Common myeloid progenitor, CD34-positive (primary cell): ENCODE measurements around the gene GNB1L.

Experiments used
- CTCF ChIA-PET: fragments of 350-600 bp; sonication (Branson Sonifier 250); formaldehyde crosslinking; loops from one replicate; lab custom pipeline; 2021; ENCODE audit warnings: antibody characterized with exemption; lab: Charles Lee
- POLR2A ChIA-PET: fragments of 350-600 bp; sonication (Branson Sonifier 250); formaldehyde crosslinking; loops from one replicate; lab custom pipeline; 2021; ENCODE audit warnings: antibody characterized with exemption; lab: Charles Lee
- DNase-seq, 3 donors: peaks; one replicate each; pipeline versions ENCODE4 v3.0.0 to v3.0.0-alpha.2; 2013
- H3K27ac ChIP-seq, 2 experiments: 1 replicate in 1 of 2; 2 replicates in 1 of 2; pipeline ENCODE4 v1.7.0; 2013; ENCODE audit warnings: inconsistent platforms in 2 of 2, low read length in 2 of 2, mild to moderate bottlenecking in 2 of 2, low read depth in 1 of 2, moderate library complexity in 1 of 2; ENCODE audit not compliant: severe bottlenecking in 2 of 2, insufficient read depth in 1 of 2, poor library complexity in 1 of 2
- H3K27me3 ChIP-seq, 5 experiments: replicated peaks in 2 of 5; 1 replicate in 3 of 5; 2 replicates in 2 of 5; pipeline versions ENCODE4 v1.6.1 to v1.7.0; 2013; ENCODE audit warnings: low read length in 4 of 5, mild to moderate bottlenecking in 2 of 5, moderate library complexity in 2 of 5, inconsistent platforms in 1 of 5; ENCODE audit not compliant: insufficient read depth in 5 of 5, control insufficient read depth in 4 of 5
- H3K36me3 ChIP-seq, 4 experiments: 1 replicate in 2 of 4; 2 replicates in 2 of 4; pipeline versions ENCODE4 v1.6.1 to v1.7.0; 2013; ENCODE audit warnings: low read length in 3 of 4, control low read depth in 1 of 4, mild to moderate bottlenecking in 1 of 4; ENCODE audit not compliant: control insufficient read depth in 4 of 4, insufficient read depth in 4 of 4
- H3K4me1 ChIP-seq, 4 experiments: 1 replicate in 3 of 4; 2 replicates in 1 of 4; pipeline versions ENCODE4 v1.6.1 to v1.7.1; 2013; ENCODE audit warnings: low read length in 3 of 4, mild to moderate bottlenecking in 3 of 4, control low read depth in 1 of 4, inconsistent platforms in 1 of 4, moderate library complexity in 1 of 4; ENCODE audit not compliant: control insufficient read depth in 4 of 4, insufficient read depth in 4 of 4; ENCODE audit errors: control extremely low read depth in 1 of 4
- H3K4me3 ChIP-seq, 7 experiments: 1 replicate in 4 of 7; 2 replicates in 3 of 7; pipeline versions ENCODE4 v1.5.1 to v1.7.0; 2013; ENCODE audit warnings: mild to moderate bottlenecking in 7 of 7, low read length in 6 of 7, moderate library complexity in 6 of 7, inconsistent platforms in 2 of 7, low read depth in 2 of 7, control low read depth in 1 of 7; ENCODE audit not compliant: insufficient read depth in 4 of 7, control insufficient read depth in 1 of 7; ENCODE audit errors: extremely low read depth in 1 of 7
- H3K9me3 ChIP-seq, 5 experiments: 1 replicate in 4 of 5; 2 replicates in 1 of 5; pipeline versions ENCODE4 v1.6.1 to v1.7.1; 2013; ENCODE audit warnings: low read length in 4 of 5, mild to moderate bottlenecking in 2 of 5, inconsistent platforms in 1 of 5, low read depth in 1 of 5, moderate library complexity in 1 of 5; ENCODE audit not compliant: control insufficient read depth in 4 of 5, insufficient read depth in 2 of 5; ENCODE audit errors: control extremely low read depth in 1 of 5
- WGBS: methylation state at CpG from one replicate; pipeline ENCODE4 v1.1.5; 2013; ENCODE audit not compliant: insufficient coverage; 5-methylcytosine and 5-hydroxymethylcytosine counted together

GNB1L gene

DNA sequence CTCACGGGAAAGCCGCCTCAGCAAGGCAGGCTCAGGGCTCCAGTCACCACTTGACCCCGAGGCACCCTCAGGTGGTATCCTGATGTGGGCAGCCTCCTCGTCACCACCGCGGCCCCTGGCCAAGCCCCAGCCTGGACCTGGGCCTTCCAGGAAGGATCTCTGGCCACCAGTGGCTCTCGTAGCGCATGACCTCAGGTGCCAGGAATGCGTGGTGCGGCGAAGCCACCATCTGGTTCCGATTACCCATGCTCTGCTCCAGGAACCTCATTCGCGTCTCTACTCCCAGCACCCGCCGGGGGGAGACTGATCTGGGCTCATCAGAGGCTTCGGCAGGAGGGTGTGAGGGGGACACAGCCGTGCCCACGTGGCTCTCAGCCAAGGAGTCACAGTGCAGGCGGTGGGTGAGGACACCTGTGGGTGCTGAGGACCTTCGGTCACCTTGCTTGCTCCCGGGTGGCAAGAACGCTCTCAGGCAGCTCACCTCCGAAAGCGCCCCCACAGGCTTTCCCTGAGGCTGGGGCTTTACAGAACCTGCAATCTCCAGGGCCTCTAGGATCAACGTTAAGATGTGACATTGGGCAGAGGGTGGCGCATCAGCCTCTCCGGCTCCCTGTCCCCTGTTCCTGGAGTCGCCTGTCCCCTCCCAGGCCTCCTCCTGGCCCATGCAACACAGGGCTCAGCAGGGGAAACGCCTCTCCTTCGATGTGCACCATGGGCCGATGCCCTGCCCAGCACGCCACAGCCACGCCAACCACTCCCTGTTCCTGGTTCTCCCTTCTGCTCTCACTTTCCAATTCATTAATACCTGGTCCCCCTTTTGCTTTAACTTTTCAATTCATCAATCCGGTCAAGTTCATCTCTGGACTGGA is 55.1 kb downstream of the GNB1L start:
- ChIA-PET POLR2A (no interaction called here), CTCF (interaction anchor here (1.4 to 1.6 kb wide), 2 partner anchors 7 to 86 kb away, joined by 3 to 4 read pairs; no protein-coding TSS in a partner anchor)
- H3K27me3 ChIP-seq, result no peaks in the 10 kb centered on the region
- H3K27ac ChIP-seq, result no peak overlapping the region
- no peaks in the 10 kb centered on the region for H3K4me1 ChIP-seq
- peaks cover 0 to 14% (median 2%) of the 10 kb centered on the region in 4 experiments for H3K36me3 ChIP-seq
- 95% methylated on average over 35 of the region's 35 CpGs for WGBS
- no peaks in the 10 kb centered on the region for H3K9me3 ChIP-seq
- DNase-seq, result no peak
- no peak overlapping the region for H3K4me3 ChIP-seq

- H3K27ac ChIP-seq, result no peak overlapping the region
- no peak overlapping the region for H3K4me3 ChIP-seq
- DNase-seq, result no peak
- POLR2A ChIA-PET, result no interaction called here
- CTCF ChIA-PET, result no interaction called here
- H3K4me1 ChIP-seq, result no peaks in the 10 kb centered on the region
- peaks cover 0 to 2% (median 0%) of the 10 kb centered on the region in 5 experiments for H3K9me3 ChIP-seq
- 93% methylated on average over 6 of the region's 9 CpGs for WGBS
- no peaks in the 10 kb centered on the region for H3K27me3 ChIP-seq
- peaks cover 0 to 14% (median 2%) of the 10 kb centered on the region in 4 experiments for H3K36me3 ChIP-seq
Observed at GRCh38 chr22:19798891-19799293, 55.8 kb downstream of the GNB1L start.

DNA sequence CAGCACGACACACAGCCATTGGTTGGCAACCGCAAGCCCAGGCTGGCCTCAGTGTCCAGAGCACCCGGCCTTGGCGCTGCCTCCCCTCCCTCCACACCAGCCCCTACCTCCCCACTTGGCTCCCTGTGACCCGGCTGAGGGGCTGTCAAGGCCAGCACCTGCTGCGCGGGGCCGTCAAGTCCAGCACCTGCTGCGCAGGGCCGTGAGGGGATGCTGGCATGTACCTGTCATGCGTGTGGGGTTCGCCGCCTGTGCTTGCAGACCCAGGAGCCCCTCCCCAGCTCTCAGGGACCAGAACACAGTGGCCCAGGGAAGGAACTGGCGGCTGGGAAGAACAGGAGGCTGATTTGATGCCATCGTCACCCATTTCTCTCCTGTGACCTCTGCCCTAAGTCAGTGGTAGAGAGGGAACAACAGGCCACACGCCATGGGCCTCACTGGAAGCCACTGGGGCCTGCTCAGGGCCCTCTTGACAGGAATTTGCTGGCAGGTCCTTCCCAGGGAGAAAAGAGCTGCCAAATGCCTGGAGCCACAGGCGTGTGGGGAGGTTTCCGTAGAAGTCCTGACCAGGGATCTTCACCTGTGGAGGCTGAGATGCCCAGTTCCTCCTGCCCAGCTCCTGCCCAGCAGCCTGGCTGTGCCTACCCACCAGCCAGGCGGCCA is 56.5 kb downstream of the GNB1L start:
- CTCF ChIA-PET, result interaction anchor here (1.0 kb wide), 1 partner anchor 19 kb away, joined by 3 read pairs; no protein-coding TSS in a partner anchor
- H3K4me3 ChIP-seq, result no peak overlapping the region
- WGBS, result 98% methylated on average over 15 of the region's 19 CpGs
- H3K27me3 ChIP-seq, result no peaks in the 10 kb centered on the region
- H3K9me3 ChIP-seq, result peaks cover 0 to 3% (median under 1%) of the 10 kb centered on the region in 5 experiments
- H3K36me3 ChIP-seq, result peaks cover 0 to 14% (median 2%) of the 10 kb centered on the region in 4 experiments
- H3K4me1 ChIP-seq, result no peaks in the 10 kb centered on the region
- POLR2A ChIA-PET, result no interaction called here
- DNase-seq, result no peak
- no peak overlapping the region for H3K27ac ChIP-seq

- DNase-seq, result no peak
- Histone ChIP-seq H3K27ac (no peak overlapping the region), H3K27me3 (no peaks in the 10 kb centered on the region), H3K9me3 (peaks cover 0 to 5% (median 1%) of the 10 kb centered on the region in 5 experiments), H3K4me1 (no peaks in the 10 kb centered on the region), H3K4me3 (no peak overlapping the region), H3K36me3 (peaks cover 0 to 13% (median 2%) of the 10 kb centered on the region in 4 experiments)
- POLR2A ChIA-PET, result no interaction called here
- CTCF ChIA-PET, result interaction anchor here (1.0 kb wide), 1 partner anchor 19 kb away, joined by 3 read pairs; no protein-coding TSS in a partner anchor
- WGBS, result 90% methylated on average over 20 of the region's 24 CpGs
Observed at GRCh38 chr22:19797086-19798002, 57.3 kb downstream of the GNB1L start.

- no peaks in the 10 kb centered on the region for H3K27me3 ChIP-seq
- peaks cover 0 to 15% (median 7%) of the 10 kb centered on the region in 4 experiments for H3K36me3 ChIP-seq
- no peak for DNase-seq
- H3K4me1 ChIP-seq, result no peaks in the 10 kb centered on the region
- peaks cover 1 to 17% (median 8%) of the 10 kb centered on the region in 5 experiments for H3K9me3 ChIP-seq
- 94% methylated on average over 5 of the region's 7 CpGs for WGBS
- ChIA-PET POLR2A (no interaction called here), CTCF (no interaction called here)
- no peak overlapping the region for H3K27ac ChIP-seq
- no peak overlapping the region for H3K4me3 ChIP-seq
Observed at GRCh38 chr22:19796160-19796559, 58.5 kb downstream of the GNB1L start.

DNA sequence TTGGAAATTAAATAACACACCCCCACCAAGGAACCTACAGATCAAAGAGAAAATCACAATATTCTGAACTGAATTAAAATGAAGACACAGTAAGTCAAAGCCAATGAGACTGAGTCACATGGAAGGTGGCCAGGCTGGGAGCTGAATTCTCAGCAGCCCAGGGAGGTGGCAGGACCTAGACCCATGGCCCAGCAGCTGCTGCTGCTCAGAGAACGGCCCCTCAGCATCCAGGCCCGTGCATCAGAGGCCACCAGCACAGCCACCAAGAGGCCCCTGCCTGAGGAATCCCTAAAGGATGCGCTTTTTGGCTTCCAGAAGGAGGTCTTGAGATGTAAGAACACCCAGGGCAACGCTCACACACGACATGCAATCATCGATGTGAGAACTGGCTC is 59.1 kb downstream of the GNB1L start:
- no peaks in the 10 kb centered on the region for H3K27me3 ChIP-seq
- DNase-seq, result no peak
- H3K36me3 ChIP-seq, result peaks cover 0 to 15% (median 7%) of the 10 kb centered on the region in 4 experiments
- CTCF ChIA-PET, result interaction anchor here (1.0 kb wide), 1 partner anchor 12 kb away, joined by 3 read pairs; no protein-coding TSS in a partner anchor
- POLR2A ChIA-PET, result no interaction called here
- WGBS, result 97% methylated on average over 5 of the region's 6 CpGs
- peaks cover 1 to 17% (median 8%) of the 10 kb centered on the region in 5 experiments for H3K9me3 ChIP-seq
- H3K4me1 ChIP-seq, result no peaks in the 10 kb centered on the region
- H3K27ac ChIP-seq, result no peak overlapping the region
- no peak overlapping the region for H3K4me3 ChIP-seq
